Aorta (tissue), 5 donors: ENCODE data around the gene HTR2A. TPM values are rescaled to one million over a fixed set of nuclear protein-coding genes. Genes with fewer than 3 reads are reported as not detected.

Source experiments
- ATAC-seq: fragments of 200-7000 bp; cut with Tn5 transposase; one replicate; pipeline ENCODE4 v1.9.1; 2022; ENCODE audit warnings: moderate library complexity; ENCODE audit not compliant: low FRiP score
- DNase-seq, 2 donors: peaks; one replicate each; pipeline ENCODE4 v3.0.0-alpha.2; 2020
- H3K27ac ChIP-seq, 2 donors: one replicate each; pipeline ENCODE4 v1.5.1; 2013; ENCODE audit warnings: low read length in 2 of 2, mild to moderate bottlenecking in 2 of 2, moderate library complexity in 2 of 2, control low read depth in 1 of 2, inconsistent platforms in 1 of 2, low read depth in 1 of 2
- H3K27me3 ChIP-seq, 2 donors: one replicate each; pipeline ENCODE4 v1.6.1; 2013; ENCODE audit warnings: control low read depth in 1 of 2, low read length in 1 of 2, mild to moderate bottlenecking in 1 of 2, moderate library complexity in 1 of 2; ENCODE audit not compliant: insufficient read depth in 2 of 2, control insufficient read depth in 1 of 2
- H3K36me3 ChIP-seq, 2 donors: one replicate each; pipeline ENCODE4 v1.6.1; 2013; ENCODE audit warnings: control low read depth in 1 of 2, low read length in 1 of 2, mild to moderate bottlenecking in 1 of 2; ENCODE audit not compliant: insufficient read depth in 2 of 2, control insufficient read depth in 1 of 2
- H3K4me1 ChIP-seq, 2 donors: one replicate each; pipeline ENCODE4 v1.6.1; 2013; ENCODE audit warnings: low read length in 2 of 2, control low read depth in 1 of 2, mild to moderate bottlenecking in 1 of 2, moderate library complexity in 1 of 2; ENCODE audit not compliant: insufficient read depth in 2 of 2, control insufficient read depth in 1 of 2
- H3K4me3 ChIP-seq, 2 donors: one replicate each; pipeline ENCODE4 v1.5.1; 2013; ENCODE audit warnings: low read length in 2 of 2, control low read depth in 1 of 2, mild to moderate bottlenecking in 1 of 2
- H3K9me3 ChIP-seq: one replicate; pipeline ENCODE4 v1.6.1; 2013; ENCODE audit warnings: mild to moderate bottlenecking, low read length; ENCODE audit not compliant: control insufficient read depth
- WGBS, 2 donors: extraction: QIAGEN DNeasy Blood & Tissue Kit; methylation state at CpG; one replicate each; pipeline ENCODE4 v1.1.7; 2013; 5-methylcytosine and 5-hydroxymethylcytosine counted together
- intact Hi-C, 2 donors: fragments of 100-400 bp; cut with DNase I; formaldehyde crosslinking; loops; one replicate each; pipeline versions ENCODE4 v1.14.2 to v1.15.0; 2022
- polyA plus RNA-seq, 2 donors: library from polyadenylated mRNA; stranded (reverse); fragments of 200-250 nt; gene quantifications; one replicate each; pipeline ENCODE4 v1.2.3, GENCODE V29; 2013
- total RNA-seq, 2 donors: library from RNA; stranded (reverse); fragmentation: NEBNext Ultra II Directional; extraction: Animal tissue kit (Norgen Biotek cat#: 25700); gene quantifications; one replicate each; pipeline ENCODE4 v1.2.1, GENCODE V29; 2021
- donor health status: healthy with polysubstance abuse.
- donor health status: Bipolar disorder and iron deficiency.
- donor health status: DM: no; HTN: no; CAD: no.
- donor health status: DM: no; HTN: no; CAD: no.
- donor health status: DM: yes; HTN: yes; CAD: no.

Gene HTR2A
- total and polyA plus RNA-seq, 4 donors: 0.61 to 10.8 (median 2.7) TPM

DNA sequence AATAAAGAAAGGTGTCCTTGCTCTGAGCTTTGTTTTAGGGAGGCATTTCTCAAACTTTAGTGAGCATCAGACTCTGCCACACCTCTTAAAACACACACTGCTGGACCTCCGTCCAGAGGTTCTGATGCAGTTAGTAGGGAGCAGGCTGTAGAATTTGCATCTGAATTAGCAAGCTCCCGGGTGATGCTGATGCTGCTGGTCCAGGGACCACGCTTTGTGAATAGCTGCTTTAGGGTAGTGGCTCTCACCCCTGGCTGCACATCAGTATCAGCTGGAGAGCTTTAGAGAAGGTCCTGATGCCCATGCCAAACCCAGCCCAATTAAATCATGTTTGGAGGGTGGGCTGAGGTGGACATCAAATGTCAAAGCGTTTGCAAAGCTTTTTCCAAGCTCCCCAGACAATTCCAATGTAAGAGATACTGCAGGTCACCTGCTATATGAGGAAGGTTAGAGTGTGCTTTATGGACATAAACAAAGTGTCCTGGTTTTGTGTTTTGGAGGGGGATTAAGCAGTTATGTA lies 3.6 kb downstream of the HTR2A start:
- Histone ChIP-seq H3K27me3 (no peaks in the 10 kb centered on the region), H3K9me3 (no peaks in the 10 kb centered on the region), H3K27ac (no peak overlapping the region), H3K4me1 (no peaks in the 10 kb centered on the region), H3K36me3 (peaks cover 0 to 2% of the 10 kb centered on the region in 2 donors), H3K4me3 (peak overlapping the region; percentile 62 to 77)
- 10 to 11% methylated on average over 4 of the region's 4 CpGs for WGBS, 2 donors
- ATAC-seq (no peak), DNase-seq (no peak)
- intact Hi-C loops: loop anchor here (10.0 kb wide), 4 partner anchors 118 to 442 kb away; no protein-coding TSS in a partner anchor

DNA sequence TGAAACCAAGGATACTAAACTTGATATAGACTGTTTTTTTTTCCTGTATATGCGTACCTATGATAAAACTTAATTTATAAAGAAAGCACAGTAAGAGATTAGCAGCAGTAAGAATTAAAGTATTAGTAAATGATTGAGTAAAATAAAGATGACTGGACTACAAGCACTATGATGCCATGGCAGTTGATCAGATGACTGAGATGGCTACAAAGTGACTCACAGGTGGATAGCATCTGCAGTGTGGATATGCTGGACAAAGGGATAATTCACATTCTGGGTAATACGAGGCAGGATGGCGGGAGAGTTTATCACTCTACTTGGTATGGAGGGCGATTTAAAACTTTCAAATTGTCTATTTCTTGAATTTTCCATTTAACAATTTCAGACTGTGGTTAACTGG lies 11.8 kb downstream of the HTR2A start:
- Histone ChIP-seq H3K27ac (no peak overlapping the region), H3K4me3 (no peak overlapping the region), H3K9me3 (no peaks in the 10 kb centered on the region), H3K36me3 (no peaks in the 10 kb centered on the region), H3K4me1 (no peaks in the 10 kb centered on the region), H3K27me3 (no peaks in the 10 kb centered on the region)
- 93 to 95% methylated on average over 4 of the region's 4 CpGs for WGBS, 2 donors
- DNase-seq: no peak
- no peak for ATAC-seq
- intact Hi-C loops: no loop called here

DNA sequence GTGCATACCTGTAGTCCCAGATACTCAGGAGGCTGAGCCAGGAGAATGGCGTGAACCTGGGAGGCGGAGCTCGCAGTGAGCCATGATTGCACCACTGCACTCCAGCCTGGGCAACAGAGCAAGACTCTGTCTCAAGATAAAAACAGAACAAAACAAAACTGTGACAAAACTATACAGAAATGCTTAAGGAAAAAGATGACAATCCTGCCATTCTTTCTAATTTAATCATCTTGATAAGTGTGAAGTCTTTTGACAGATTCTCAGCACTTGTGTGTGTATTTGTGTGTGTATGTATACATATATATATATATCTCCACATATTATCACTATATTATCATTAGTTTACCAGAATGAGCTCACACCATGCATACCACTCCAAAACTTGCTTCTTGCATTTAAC lies 12.3 kb downstream of the HTR2A start:
- ATAC-seq (no peak), DNase-seq (no peak)
- no peaks in the 10 kb centered on the region for H3K9me3 ChIP-seq
- H3K4me1 ChIP-seq: no peaks in the 10 kb centered on the region
- H3K27me3 ChIP-seq: no peaks in the 10 kb centered on the region
- H3K27ac ChIP-seq: no peak overlapping the region
- H3K36me3 ChIP-seq: no peaks in the 10 kb centered on the region
- WGBS, 2 donors: 97 to 100% methylated on average over 3 of the region's 3 CpGs
- H3K4me3 ChIP-seq: no peak overlapping the region
- intact Hi-C loops: no loop called here

DNA sequence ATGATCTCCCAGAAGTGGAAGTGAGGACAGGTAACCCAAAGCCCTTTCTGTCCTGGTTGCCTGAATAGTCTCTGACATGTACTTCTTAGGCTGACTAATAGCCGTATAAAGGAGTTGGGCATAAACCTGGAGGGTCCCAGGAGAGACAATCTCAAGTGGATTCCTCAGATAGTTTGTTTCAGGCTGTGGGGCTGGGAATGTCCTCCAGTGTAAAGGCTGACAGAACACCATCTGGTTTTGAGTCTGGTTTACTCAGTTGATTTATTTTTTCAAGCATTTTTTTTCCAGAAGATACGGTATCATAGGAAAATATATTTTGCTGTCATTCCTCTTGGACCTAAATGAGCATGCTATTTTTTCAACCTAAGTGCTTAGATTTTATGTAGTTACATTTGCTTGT lies 15.2 kb downstream of the HTR2A start:
- H3K27ac ChIP-seq: no peak overlapping the region
- no peak overlapping the region for H3K4me3 ChIP-seq
- no peaks in the 10 kb centered on the region for H3K27me3 ChIP-seq
- WGBS, 2 donors: 35 to 42% methylated on average over 2 of the region's 2 CpGs
- no peaks in the 10 kb centered on the region for H3K36me3 ChIP-seq
- DNase-seq: no peak
- no peak for ATAC-seq
- no peaks in the 10 kb centered on the region for H3K4me1 ChIP-seq
- intact Hi-C loops: no loop called here
- H3K9me3 ChIP-seq: no peaks in the 10 kb centered on the region

DNA sequence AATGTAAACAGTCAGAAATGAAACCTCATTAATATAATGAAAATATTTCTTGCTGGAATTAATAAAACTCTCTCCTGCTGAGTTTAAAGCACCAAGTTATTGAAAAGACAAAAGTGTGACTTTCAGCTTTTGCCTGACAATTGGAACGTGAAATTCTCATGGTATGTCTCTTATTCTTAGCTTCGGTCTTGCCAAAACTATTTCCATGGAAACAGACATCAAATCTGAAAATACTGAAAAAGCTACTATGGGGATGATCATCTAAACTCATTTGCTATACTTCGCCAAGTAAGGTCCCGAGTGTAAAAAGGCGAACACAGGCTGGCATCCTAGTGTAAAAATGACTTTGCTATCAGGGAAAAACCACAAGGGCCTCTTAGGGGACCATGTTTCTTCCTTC lies 22.8 kb downstream of the HTR2A start:
- Histone ChIP-seq H3K27me3 (no peaks in the 10 kb centered on the region), H3K9me3 (no peaks in the 10 kb centered on the region), H3K27ac (no peak overlapping the region), H3K4me3 (no peak overlapping the region), H3K36me3 (no peaks in the 10 kb centered on the region), H3K4me1 (no peaks in the 10 kb centered on the region)
- intact Hi-C loops: no loop called here
- 71 to 73% methylated on average over 5 of the region's 5 CpGs for WGBS, 2 donors
- DNase-seq (no peak), ATAC-seq (no peak)

DNA sequence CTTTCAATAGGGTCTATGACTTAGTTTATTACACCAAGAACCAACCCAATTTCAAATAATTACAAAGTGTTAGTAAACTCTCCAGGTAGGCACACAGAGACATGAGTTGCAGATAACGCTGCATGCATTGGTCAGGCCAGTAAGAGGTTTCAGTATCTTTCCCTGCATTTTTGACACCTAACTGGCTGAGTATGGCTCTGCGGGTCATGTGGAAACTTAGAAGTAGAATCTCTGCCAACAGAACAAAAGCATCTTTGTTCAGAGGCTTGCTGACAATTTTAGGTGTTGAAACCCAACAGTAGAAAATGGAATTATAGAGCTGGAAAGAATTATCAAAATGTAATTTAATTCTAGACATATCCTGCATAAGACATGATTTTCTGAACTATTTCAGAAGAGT lies 25.3 kb downstream of the HTR2A start:
- no peaks in the 10 kb centered on the region for H3K9me3 ChIP-seq
- intact Hi-C loops: no loop called here

DNA sequence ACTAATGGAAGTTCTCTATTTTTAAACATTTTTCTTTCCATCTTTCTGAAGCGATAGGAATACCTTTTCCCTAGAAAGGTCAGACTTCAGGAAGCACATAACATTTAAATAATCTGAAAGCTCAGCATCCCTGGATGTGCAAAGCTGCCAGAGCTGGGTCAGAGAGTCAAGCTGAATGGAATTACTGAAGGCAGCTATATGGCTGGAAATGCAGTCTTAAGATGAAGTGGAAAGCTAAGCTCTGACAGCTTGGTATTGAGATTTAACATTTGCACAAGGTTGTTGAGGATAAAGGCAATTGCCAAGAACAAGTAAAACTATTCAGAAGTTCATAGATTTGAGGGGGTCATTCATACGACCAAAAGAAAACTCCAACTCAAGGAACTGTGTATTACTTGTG lies 28.8 kb downstream of the HTR2A start:
- DNase-seq: no peak
- WGBS, 2 donors: 88 to 93% methylated on average over 2 of the region's 2 CpGs
- ATAC-seq: no peak
- Histone ChIP-seq H3K27me3 (no peaks in the 10 kb centered on the region), H3K4me1 (no peaks in the 10 kb centered on the region), H3K27ac (no peak overlapping the region), H3K9me3 (no peaks in the 10 kb centered on the region), H3K36me3 (no peaks in the 10 kb centered on the region), H3K4me3 (no peak overlapping the region)
- intact Hi-C loops: no loop called here

More for the DNA sequence above, 25.3 kb downstream of the HTR2A start:
- ATAC-seq (no peak), DNase-seq (no peak)
- Histone ChIP-seq H3K4me1 (no peaks in the 10 kb centered on the region), H3K27me3 (no peaks in the 10 kb centered on the region), H3K27ac (no peak overlapping the region), H3K36me3 (no peaks in the 10 kb centered on the region), H3K4me3 (no peak overlapping the region)
- 79 to 91% methylated on average over 2 of the region's 2 CpGs for WGBS, 2 donors

DNA sequence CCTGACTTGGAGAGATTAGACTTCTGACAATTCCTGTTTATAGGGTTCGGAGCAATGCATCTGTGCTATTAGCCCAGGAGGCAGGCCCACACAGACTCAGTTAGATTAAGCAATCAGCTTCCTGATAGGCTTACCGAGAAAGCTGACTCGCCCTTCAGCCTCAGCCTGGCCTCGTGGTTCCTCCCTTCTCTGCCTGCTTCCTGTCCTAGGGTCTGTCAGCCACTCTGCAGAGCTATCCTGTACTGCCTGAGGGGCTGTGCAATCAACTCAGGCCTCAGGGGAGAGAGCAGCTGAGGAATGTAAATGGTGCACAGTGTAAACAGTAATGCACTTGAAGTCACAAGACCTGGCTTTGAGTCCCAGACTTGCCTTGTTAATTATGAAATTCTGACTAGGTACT lies 30.7 kb downstream of the HTR2A start:
- Histone ChIP-seq H3K4me1 (no peaks in the 10 kb centered on the region), H3K4me3 (no peak overlapping the region), H3K9me3 (no peaks in the 10 kb centered on the region), H3K27ac (no peak overlapping the region), H3K27me3 (no peaks in the 10 kb centered on the region), H3K36me3 (no peaks in the 10 kb centered on the region)
- ATAC-seq (peak; percentile 56), DNase-seq (peak in 1 of 2 donors; percentile 70)
- intact Hi-C loops: no loop called here
- 51 to 53% methylated on average over 4 of the region's 4 CpGs for WGBS, 2 donors

DNA sequence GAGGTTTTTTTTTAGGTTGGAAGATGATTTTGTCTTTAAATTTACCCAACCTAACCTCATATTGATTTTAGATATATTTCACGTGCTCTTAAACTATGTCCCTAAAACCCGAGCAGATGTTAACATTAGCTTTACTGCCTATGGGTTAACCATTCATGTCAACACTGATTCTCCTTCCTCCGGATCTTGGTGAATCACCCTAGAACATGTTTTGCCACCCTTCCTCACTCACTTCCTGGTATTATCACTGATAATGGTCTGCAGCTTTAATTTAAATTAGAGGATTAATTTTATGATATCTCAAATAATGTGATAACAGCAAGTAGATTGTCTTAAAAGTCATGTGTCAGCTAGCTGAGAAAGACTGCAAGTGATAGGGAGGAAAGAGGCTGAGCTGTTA lies 31.9 kb downstream of the HTR2A start:
- intact Hi-C loops: no loop called here
- 82 to 85% methylated on average over 3 of the region's 3 CpGs for WGBS, 2 donors
- Histone ChIP-seq H3K27me3 (no peaks in the 10 kb centered on the region), H3K9me3 (no peaks in the 10 kb centered on the region), H3K4me3 (no peak overlapping the region), H3K36me3 (no peaks in the 10 kb centered on the region), H3K4me1 (no peaks in the 10 kb centered on the region), H3K27ac (no peak overlapping the region)
- DNase-seq (no peak), ATAC-seq (no peak)
